ENCODE measurements around the gene DNAJC9.

- TF ChIP-seq CTCF (IDR thresholded peaks at IDR 0.05) (no peak), POLR2A (IDR thresholded peaks at IDR 0.05) (no peak)
Observed at GRCh38 chr10:73205890-73206289, 41.2 kb downstream of the DNAJC9 start.
